ENCODE results near the gene HAP1. TPM values are rescaled to one million over a fixed set of nuclear protein-coding genes. Genes with fewer than 3 reads are reported as not detected.

HAP1 gene
- total and polyA plus RNA-seq, 2 of the 8 experiments (the other 6 are each of a cell fraction or from before 2014, with no cell fraction given), result 2.3 to 3.6 TPM

GRCh38 chr17:41782142-41782541, 47.7 kb upstream of the HAP1 start:
- H2AFZ ChIP-seq (ENCODE audit: low read length), result no peak overlapping the region
- no peak overlapping the region for H3K14ac ChIP-seq (ENCODE audit: insufficient read length)
- H3K4me1 ChIP-seq (replicated peaks in 1 of 4; ENCODE audit: control insufficient read depth in 3 of 4, insufficient read depth in 4 of 4, low read length in 3 of 4), result peaks cover 2 to 27% (median 16%) of the 10 kb centered on the region in 4 experiments
- peak overlapping the region; percentile 43; the same call in 1 of the 2 replicates for H4K8ac ChIP-seq (ENCODE audit: extremely low read depth, insufficient read depth, low read length)
- no peak overlapping the region for H4K5ac ChIP-seq (ENCODE audit: insufficient read length, low read depth, low read length)
- ChIA-PET CTCF (ENCODE audit: partially characterized antibody) (interaction anchor here (1.4 to 6.8 kb wide), 4 partner anchors 13 to 44 kb away, joined by 5 to 55 read pairs (median 6); partner anchors contain the start of gene P3H4), POLR2A (ENCODE audit: partially characterized antibody) (interaction anchor here (0.6 to 9.3 kb wide), 6 partner anchors 12 to 92 kb away, joined by 3 to 84 read pairs (median 5); partner anchors contain the start of gene EIF1)
- WGBS, 2 experiments (ENCODE audit: extremely low coverage in 1 of 2, insufficient coverage in 1 of 2, insufficient read length in 1 of 2, insufficient replicate concordance in 2 of 2, low coverage in 1 of 2, low lambda C conversion rate in 2 of 2, missing lambda C conversion rate in 1 of 2), result 85% methylated on average over 4 of the region's 4 CpGs; no CpG with 5 or more reads in 1 of the 2 experiments
- H3K4me3 ChIP-seq (ENCODE audit: extremely low read depth in 1 of 4, insufficient read depth in 2 of 4, low read depth in 3 of 4, low read length in 4 of 4), result no peak overlapping the region
- FAIRE-seq (no peak), DNase-seq (ENCODE audit: low read depth in 1 of 2, low spot score in 2 of 2) (no peak)
- peak overlapping the region; percentile 72 for H2BK15ac ChIP-seq (ENCODE audit: low read length)
- H3K36me3 ChIP-seq (ENCODE audit: control insufficient read depth in 2 of 4, insufficient read depth in 4 of 4, low read length in 3 of 4), result no peaks in the 10 kb centered on the region
- H3K27me3 ChIP-seq (replicated peaks in 1 of 4; ENCODE audit: control insufficient read depth in 3 of 4, extremely low read depth in 1 of 4, insufficient read depth in 3 of 4, low read length in 3 of 4), result no peaks in the 10 kb centered on the region
- H3K23me2 ChIP-seq (ENCODE audit: low read depth, low read length), result peaks cover 16% of the 10 kb centered on the region
- H4K91ac ChIP-seq (replicated peaks; ENCODE audit: insufficient read length, low read length), result peak overlapping the region; percentile 39
- no peak overlapping the region for H3K27ac ChIP-seq (ENCODE audit: low read depth, low read length)
- H2AK5ac ChIP-seq (ENCODE audit: low read depth, low read length), result peak overlapping the region; percentile 48; the same call in 1 of the 2 replicates
- H3K18ac ChIP-seq (ENCODE audit: extremely low read depth, low read length), result peak overlapping the region; percentile 48; the same call in 1 of the 2 replicates
- peaks cover 0 to 54% of the 10 kb centered on the region in 2 experiments; a peak in 3 of 4 replicates for H3K79me2 ChIP-seq (ENCODE audit: control insufficient read depth in 1 of 2, insufficient read depth in 2 of 2, low read length in 2 of 2)
- H3K56ac ChIP-seq (replicated peaks; ENCODE audit: insufficient read length, low read depth, low read length), result no peak overlapping the region
- peak overlapping the region; percentile 30 for H2BK5ac ChIP-seq (ENCODE audit: low read depth, low read length)
- H3K23ac ChIP-seq (ENCODE audit: insufficient read length), result no peak overlapping the region
- no peaks in the 10 kb centered on the region for H3K9me3 ChIP-seq (ENCODE audit: insufficient read depth in 2 of 2, low read depth in 1 of 2, low read length in 1 of 2)
- H3K4me2 ChIP-seq (ENCODE audit: insufficient read depth in 1 of 2, low read depth in 2 of 2, low read length in 2 of 2), result no peak overlapping the region
- peak overlapping the region; percentile 68; the same call in 1 of the 2 replicates for H2BK12ac ChIP-seq (ENCODE audit: low read depth, low read length)
- H2BK20ac ChIP-seq (ENCODE audit: low read length), result no peak overlapping the region
- peaks cover 13% of the 10 kb centered on the region for H3K79me1 ChIP-seq (ENCODE audit: low read depth, low read length)
- peaks cover 0 to 8% of the 10 kb centered on the region in 2 experiments for H4K20me1 ChIP-seq (replicated peaks in 1 of 2; ENCODE audit: control insufficient read depth in 1 of 2, insufficient read depth in 2 of 2, low read length in 2 of 2)
- H3K4ac ChIP-seq (replicated peaks; ENCODE audit: insufficient read length, low read depth, low read length), result peak overlapping the region; percentile 70
- no peak overlapping the region for H3K9ac ChIP-seq (replicated peaks in 1 of 4; ENCODE audit: extremely low read depth in 1 of 4, low read depth in 3 of 4, low read length in 3 of 4)
- no peak overlapping the region for H2BK120ac ChIP-seq (replicated peaks; ENCODE audit: low read depth, low read length)
- TF ChIP-seq ATF2 (IDR thresholded peaks at IDR 0.05; ENCODE audit: low read length) (no peak), CREB1 (IDR thresholded peaks at IDR 0.05) (no peak), CHD1 (IDR thresholded peaks at IDR 0.05; ENCODE audit: low read depth, low read length) (no peak), YY1 (IDR thresholded peaks at IDR 0.05; ENCODE audit: low read depth, low read length) (no peak), RFX5 (IDR thresholded peaks at IDR 0.05; ENCODE audit: borderline replicate concordance, low read depth, low read length) (no peak), KDM4A (IDR thresholded peaks at IDR 0.05; ENCODE audit: low read depth, low read length, severe bottlenecking) (no peak), POU5F1 (IDR thresholded peaks at IDR 0.05; ENCODE audit: low read depth, low read length) (no peak), TAF1 (IDR thresholded peaks at IDR 0.05; ENCODE audit: low read depth, low read length) (no peak), SP1 (IDR thresholded peaks at IDR 0.05; ENCODE audit: low read depth, low read length) (no peak), SIN3A (conservative IDR thresholded peaks at IDR 0.05 in 1 of 2, IDR thresholded peaks at IDR 0.05 in 1 of 2; ENCODE audit: low read depth in 1 of 2, low read length in 2 of 2) (no peak), HDAC6 (IDR thresholded peaks at IDR 0.05; ENCODE audit: low read depth, low read length) (no peak), SUZ12 (IDR thresholded peaks at IDR 0.05; ENCODE audit: low read length) (no peak), PHF8 (conservative IDR thresholded peaks at IDR 0.05; ENCODE audit: low read depth, low read length) (no peak)

Measured in H1 (cell line).